HepG2 (cell line): ENCODE data around the gene PLXNB2. TPM values are rescaled to one million over a fixed set of nuclear protein-coding genes. Genes with fewer than 3 reads are reported as not detected.

Experiments
- ESRRA ChIP-seq: sonication (generic); formaldehyde crosslinking; IDR thresholded peaks from 2 replicates; pipeline ENCODE4 v1.5.1; 2020; ENCODE audit warnings: mild to moderate bottlenecking, low read depth, missing genetic modification reagents
- HIVEP1 ChIP-seq: sonication (generic); formaldehyde crosslinking; IDR thresholded peaks from 2 replicates; pipeline ENCODE4 v1.4.0; 2020; ENCODE audit warnings: mild to moderate bottlenecking, missing genetic modification reagents
- HNRNPLL ChIP-seq: fragments of 200-400 bp; formaldehyde crosslinking; IDR thresholded peaks from 2 replicates; pipeline ENCODE4 v1.6.1; 2017; ENCODE audit warnings: mild to moderate bottlenecking, low read depth, low read length; ENCODE audit not compliant: poor library complexity, severe bottlenecking
- HNRNPUL1 ChIP-seq: fragments of 200-400 bp; formaldehyde crosslinking; IDR thresholded peaks from 2 replicates; pipeline ENCODE4 v1.6.1; 2017; ENCODE audit warnings: low read depth, mild to moderate bottlenecking, low read length, moderate library complexity
- HOXA9 ChIP-seq: sonication (generic); formaldehyde crosslinking; IDR thresholded peaks from 2 replicates; pipeline ENCODE4 v1.8.1; 2022; ENCODE audit warnings: missing genetic modification reagents, mild to moderate bottlenecking, moderate library complexity, borderline replicate concordance
- JARID2 ChIP-seq: sonication (generic); formaldehyde crosslinking; IDR thresholded peaks from 2 replicates; pipeline ENCODE4 v1.8.1; 2023; ENCODE audit warnings: missing genetic modification reagents, inconsistent platforms; ENCODE audit not compliant: insufficient replicate concordance
- JUN ChIP-seq: sonication (generic); formaldehyde crosslinking; IDR thresholded peaks from 2 replicates; pipeline ENCODE4 v1.4.0; 2020; ENCODE audit warnings: mild to moderate bottlenecking, missing genetic modification reagents
- JUND ChIP-seq: sonication (generic); formaldehyde crosslinking; IDR thresholded peaks from 2 replicates; pipeline ENCODE4 v1.8.0; 2022; ENCODE audit warnings: mild to moderate bottlenecking, missing genetic modification reagents
- KAT7 ChIP-seq: IDR thresholded peaks from 2 replicates; pipeline ENCODE4 v1.6.1; 2018; ENCODE audit warnings: borderline replicate concordance, missing compliant biosample characterization
- LCORL ChIP-seq, 2 experiments: fragments of 450-650 bp in 1 of 2; sonication (generic) in 1 of 2; formaldehyde crosslinking in 1 of 2; IDR thresholded peaks; 2 replicates each; pipeline versions ENCODE4 v1.5.0 to v1.6.1; 2017 to 2020; ENCODE audit warnings: antibody characterized with exemption in 1 of 2, missing genetic modification reagents in 1 of 2
- MED13 ChIP-seq: sonication (generic); formaldehyde crosslinking; IDR thresholded peaks from 2 replicates; pipeline ENCODE4 v1.5.0; 2020; ENCODE audit warnings: missing genetic modification reagents
- NFATC3 ChIP-seq: sonication (generic); formaldehyde crosslinking; IDR thresholded peaks from 2 replicates; pipeline ENCODE4 v1.5.1; 2020; ENCODE audit warnings: mild to moderate bottlenecking, missing genetic modification reagents
- ZFP36L1 ChIP-seq: sonication (generic); formaldehyde crosslinking; IDR thresholded peaks from 2 replicates; pipeline ENCODE4 v1.8.0; 2022; ENCODE audit warnings: mild to moderate bottlenecking, missing genetic modification reagents, moderate library complexity
- ZNF225 ChIP-seq: sonication (generic); formaldehyde crosslinking; IDR thresholded peaks from 2 replicates; pipeline ENCODE4 v1.4.0; 2020; ENCODE audit warnings: mild to moderate bottlenecking, missing genetic modification reagents
- ZNF557 ChIP-seq: sonication (generic); formaldehyde crosslinking; IDR thresholded peaks from 2 replicates; pipeline ENCODE4 v1.4.0; 2020; ENCODE audit warnings: missing genetic modification reagents
- ZNF761 ChIP-seq: sonication (generic); formaldehyde crosslinking; conservative IDR thresholded peaks from 2 replicates; pipeline ENCODE4 v1.4.0; 2020; ENCODE audit warnings: mild to moderate bottlenecking, missing genetic modification reagents
- ZNF768 ChIP-seq: sonication (generic); formaldehyde crosslinking; IDR thresholded peaks from 2 replicates; pipeline ENCODE4 v1.4.0; 2020; ENCODE audit warnings: missing genetic modification reagents
- polyA plus RNA-seq, 8 experiments: library from polyadenylated mRNA; depleted of rRNA in 3 of 8; stranded (reverse) in 7 of 8; unstranded in 1 of 8; fragments of >200 nt; fragmentation: Illumina TruSeq in 4 of 8; extraction: Trizol in 4 of 8; gene quantifications; 2 replicates each; pipeline versions ENCODE4 v1.2.1 to v1.2.3, GENCODE V29; 2011 to 2016; ENCODE audit warnings: low read depth in 4 of 8, missing spikeins in 1 of 8, mixed read lengths in 1 of 8; ENCODE audit not compliant: insufficient read depth in 1 of 8
- total RNA-seq, 5 experiments: library from RNA; depleted of rRNA; stranded (reverse); fragments of >200 nt; fragmentation: Illumina TruSeq; extraction: Trizol; gene quantifications; 2 replicates each; pipeline ENCODE4 v1.2.3, GENCODE V29; 2016; ENCODE audit warnings: low read depth in 1 of 5
- TF ChIP-seq, protein P1 (sequence below), 2 experiments: IDR thresholded peaks; 2 replicates each; pipeline ENCODE4 v1.6.1; 2011 to 2012; ENCODE audit warnings: low read length in 2 of 2, borderline replicate concordance in 1 of 2, low read depth in 1 of 2, mild to moderate bottlenecking in 1 of 2, moderate library complexity in 1 of 2
- TF ChIP-seq, protein P2 (sequence below): sonication (generic); formaldehyde crosslinking; IDR thresholded peaks from 2 replicates; pipeline ENCODE4 v1.5.0; 2020; ENCODE audit warnings: missing genetic modification reagents
- TF ChIP-seq, protein P3 (sequence below): sonication (generic); formaldehyde crosslinking; IDR thresholded peaks from 2 replicates; pipeline ENCODE4 v1.5.0; 2020; ENCODE audit warnings: missing genetic modification reagents
- TF ChIP-seq, protein P4 (sequence below): sonication (generic); formaldehyde crosslinking; IDR thresholded peaks from 2 replicates; pipeline ENCODE4 v1.8.1; 2023; ENCODE audit warnings: mild to moderate bottlenecking, missing genetic modification reagents

PLXNB2 gene
- total and polyA plus RNA-seq, 2 of the 13 experiments (the other 11 are each of a cell fraction or from before 2014, with no cell fraction given): 32.6 to 68.9 TPM

DNA sequence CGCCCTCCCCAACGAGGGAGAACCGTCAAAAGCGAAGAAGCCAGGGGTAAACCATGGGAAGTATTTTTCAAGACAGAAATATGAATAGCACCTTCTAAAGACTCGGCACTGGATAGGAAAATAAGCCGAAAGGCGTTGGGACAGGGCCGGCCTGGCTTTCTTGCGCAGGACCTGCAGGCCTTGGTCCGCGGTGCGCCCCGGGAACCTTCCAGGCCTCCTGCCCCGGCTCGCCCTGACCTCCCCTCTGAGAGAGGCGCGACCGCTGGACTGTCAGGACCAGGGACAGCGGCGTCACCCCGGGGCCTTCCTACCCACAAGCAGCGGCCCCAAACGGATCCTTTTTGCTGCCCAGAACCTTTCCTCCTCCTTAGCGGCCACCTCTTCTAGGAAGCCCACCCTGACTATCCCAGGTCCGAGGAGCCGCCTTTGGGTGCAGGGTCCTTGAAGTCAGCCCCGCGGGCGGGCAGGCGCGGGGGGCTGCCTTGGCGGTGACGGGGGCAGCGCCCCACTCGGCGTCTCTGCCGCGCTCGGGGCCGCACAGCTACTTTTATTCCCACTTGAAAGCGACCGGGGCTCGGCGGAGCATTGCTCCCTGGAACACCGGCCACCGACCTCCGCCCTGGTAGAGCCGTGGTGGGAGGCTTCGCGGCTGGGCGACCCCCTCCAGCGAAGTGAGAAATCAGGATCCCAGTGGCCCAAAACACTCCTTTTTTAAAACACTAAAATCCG, 36.6 kb downstream of the PLXNB2 start (continued):
- TF ChIP-seq, protein P1, sequence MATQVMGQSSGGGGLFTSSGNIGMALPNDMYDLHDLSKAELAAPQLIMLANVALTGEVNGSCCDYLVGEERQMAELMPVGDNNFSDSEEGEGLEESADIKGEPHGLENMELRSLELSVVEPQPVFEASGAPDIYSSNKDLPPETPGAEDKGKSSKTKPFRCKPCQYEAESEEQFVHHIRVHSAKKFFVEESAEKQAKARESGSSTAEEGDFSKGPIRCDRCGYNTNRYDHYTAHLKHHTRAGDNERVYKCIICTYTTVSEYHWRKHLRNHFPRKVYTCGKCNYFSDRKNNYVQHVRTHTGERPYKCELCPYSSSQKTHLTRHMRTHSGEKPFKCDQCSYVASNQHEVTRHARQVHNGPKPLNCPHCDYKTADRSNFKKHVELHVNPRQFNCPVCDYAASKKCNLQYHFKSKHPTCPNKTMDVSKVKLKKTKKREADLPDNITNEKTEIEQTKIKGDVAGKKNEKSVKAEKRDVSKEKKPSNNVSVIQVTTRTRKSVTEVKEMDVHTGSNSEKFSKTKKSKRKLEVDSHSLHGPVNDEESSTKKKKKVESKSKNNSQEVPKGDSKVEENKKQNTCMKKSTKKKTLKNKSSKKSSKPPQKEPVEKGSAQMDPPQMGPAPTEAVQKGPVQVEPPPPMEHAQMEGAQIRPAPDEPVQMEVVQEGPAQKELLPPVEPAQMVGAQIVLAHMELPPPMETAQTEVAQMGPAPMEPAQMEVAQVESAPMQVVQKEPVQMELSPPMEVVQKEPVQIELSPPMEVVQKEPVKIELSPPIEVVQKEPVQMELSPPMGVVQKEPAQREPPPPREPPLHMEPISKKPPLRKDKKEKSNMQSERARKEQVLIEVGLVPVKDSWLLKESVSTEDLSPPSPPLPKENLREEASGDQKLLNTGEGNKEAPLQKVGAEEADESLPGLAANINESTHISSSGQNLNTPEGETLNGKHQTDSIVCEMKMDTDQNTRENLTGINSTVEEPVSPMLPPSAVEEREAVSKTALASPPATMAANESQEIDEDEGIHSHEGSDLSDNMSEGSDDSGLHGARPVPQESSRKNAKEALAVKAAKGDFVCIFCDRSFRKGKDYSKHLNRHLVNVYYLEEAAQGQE (IDR thresholded peaks at IDR 0.05; ENCODE audit: borderline replicate concordance in 1 of 2, low read depth in 1 of 2, low read length in 2 of 2): peak; percentile 96 to 99
- TF ChIP-seq HNRNPUL1 (no peak), HIVEP1 (CRISPR knock-in tag) (peak; percentile 57), ZFP36L1 (CRISPR knock-in tag) (no peak), LCORL (IDR thresholded peaks at IDR 0.05) (no peak), LCORL (CRISPR knock-in tag; IDR thresholded peaks at IDR 0.05) (0 out of 2 replicates have a peak, but pooled peaks have one; percentile 52), ZNF761 (CRISPR knock-in tag) (0 out of 2 replicates have a peak, but pooled peaks have one; percentile 43), JARID2 (CRISPR knock-in tag) (no peak), KAT7 (CRISPR knock-in tag) (no peak), ESRRA (CRISPR knock-in tag) (no peak; the same call in 1 of the 2 replicates), JUND (CRISPR knock-in tag) (no peak), HNRNPLL (no peak), ZNF557 (CRISPR knock-in tag) (peak; percentile 67), MED13 (CRISPR knock-in tag) (0 out of 2 replicates have a peak, but pooled peaks have one; percentile 63), NFATC3 (CRISPR knock-in tag) (no peak), JUN (no peak), HOXA9 (CRISPR knock-in tag) (no peak), ZNF768 (peak; percentile 62; the same call in 1 of the 2 replicates), ZNF225 (CRISPR knock-in tag) (peak; percentile 82; the same call in 1 of the 2 replicates)
- TF ChIP-seq, protein P2, sequence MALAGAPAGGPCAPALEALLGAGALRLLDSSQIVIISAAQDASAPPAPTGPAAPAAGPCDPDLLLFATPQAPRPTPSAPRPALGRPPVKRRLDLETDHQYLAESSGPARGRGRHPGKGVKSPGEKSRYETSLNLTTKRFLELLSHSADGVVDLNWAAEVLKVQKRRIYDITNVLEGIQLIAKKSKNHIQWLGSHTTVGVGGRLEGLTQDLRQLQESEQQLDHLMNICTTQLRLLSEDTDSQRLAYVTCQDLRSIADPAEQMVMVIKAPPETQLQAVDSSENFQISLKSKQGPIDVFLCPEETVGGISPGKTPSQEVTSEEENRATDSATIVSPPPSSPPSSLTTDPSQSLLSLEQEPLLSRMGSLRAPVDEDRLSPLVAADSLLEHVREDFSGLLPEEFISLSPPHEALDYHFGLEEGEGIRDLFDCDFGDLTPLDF (CRISPR knock-in tag): no peak
- TF ChIP-seq, protein P3, sequence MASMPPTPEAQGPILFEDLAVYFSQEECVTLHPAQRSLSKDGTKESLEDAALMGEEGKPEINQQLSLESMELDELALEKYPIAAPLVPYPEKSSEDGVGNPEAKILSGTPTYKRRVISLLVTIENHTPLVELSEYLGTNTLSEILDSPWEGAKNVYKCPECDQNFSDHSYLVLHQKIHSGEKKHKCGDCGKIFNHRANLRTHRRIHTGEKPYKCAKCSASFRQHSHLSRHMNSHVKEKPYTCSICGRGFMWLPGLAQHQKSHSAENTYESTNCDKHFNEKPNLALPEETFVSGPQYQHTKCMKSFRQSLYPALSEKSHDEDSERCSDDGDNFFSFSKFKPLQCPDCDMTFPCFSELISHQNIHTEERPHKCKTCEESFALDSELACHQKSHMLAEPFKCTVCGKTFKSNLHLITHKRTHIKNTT (CRISPR knock-in tag): no peak
- TF ChIP-seq, protein P4, sequence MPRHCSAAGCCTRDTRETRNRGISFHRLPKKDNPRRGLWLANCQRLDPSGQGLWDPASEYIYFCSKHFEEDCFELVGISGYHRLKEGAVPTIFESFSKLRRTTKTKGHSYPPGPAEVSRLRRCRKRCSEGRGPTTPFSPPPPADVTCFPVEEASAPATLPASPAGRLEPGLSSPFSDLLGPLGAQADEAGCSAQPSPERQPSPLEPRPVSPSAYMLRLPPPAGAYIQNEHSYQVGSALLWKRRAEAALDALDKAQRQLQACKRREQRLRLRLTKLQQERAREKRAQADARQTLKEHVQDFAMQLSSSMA (CRISPR knock-in tag): no peak
